ENCODE data around the gene SERP2.

DNA sequence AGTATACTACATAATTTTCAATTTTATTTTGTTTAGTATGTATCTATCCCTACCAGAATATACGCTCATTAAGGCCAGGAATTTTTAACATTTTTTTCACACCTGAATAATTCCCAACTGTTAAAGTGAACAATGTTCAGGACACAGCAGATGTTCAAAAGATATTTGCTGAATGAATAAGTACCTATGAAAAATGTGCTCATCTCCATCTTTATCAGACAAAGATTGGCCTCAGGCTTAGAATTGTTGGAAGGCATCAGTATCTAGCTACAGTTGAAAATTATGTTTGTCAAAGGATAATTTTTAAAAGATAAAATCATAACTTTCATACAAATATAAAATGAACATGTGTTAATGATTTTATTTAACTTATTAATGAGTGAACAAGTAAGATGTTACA, 30.9 kb upstream of the SERP2 start:
- TF ChIP-seq, protein P1, sequence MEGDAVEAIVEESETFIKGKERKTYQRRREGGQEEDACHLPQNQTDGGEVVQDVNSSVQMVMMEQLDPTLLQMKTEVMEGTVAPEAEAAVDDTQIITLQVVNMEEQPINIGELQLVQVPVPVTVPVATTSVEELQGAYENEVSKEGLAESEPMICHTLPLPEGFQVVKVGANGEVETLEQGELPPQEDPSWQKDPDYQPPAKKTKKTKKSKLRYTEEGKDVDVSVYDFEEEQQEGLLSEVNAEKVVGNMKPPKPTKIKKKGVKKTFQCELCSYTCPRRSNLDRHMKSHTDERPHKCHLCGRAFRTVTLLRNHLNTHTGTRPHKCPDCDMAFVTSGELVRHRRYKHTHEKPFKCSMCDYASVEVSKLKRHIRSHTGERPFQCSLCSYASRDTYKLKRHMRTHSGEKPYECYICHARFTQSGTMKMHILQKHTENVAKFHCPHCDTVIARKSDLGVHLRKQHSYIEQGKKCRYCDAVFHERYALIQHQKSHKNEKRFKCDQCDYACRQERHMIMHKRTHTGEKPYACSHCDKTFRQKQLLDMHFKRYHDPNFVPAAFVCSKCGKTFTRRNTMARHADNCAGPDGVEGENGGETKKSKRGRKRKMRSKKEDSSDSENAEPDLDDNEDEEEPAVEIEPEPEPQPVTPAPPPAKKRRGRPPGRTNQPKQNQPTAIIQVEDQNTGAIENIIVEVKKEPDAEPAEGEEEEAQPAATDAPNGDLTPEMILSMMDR (IDR thresholded peaks at IDR 0.05 in 4 of 5, conservative IDR thresholded peaks at IDR 0.05 in 1 of 5), result no peak
- TF ChIP-seq POLR2A (IDR thresholded peaks at IDR 0.05), result no peak

All from gastrocnemius medialis (tissue), 4 donors.